ENCODE results near the gene SMCO1. TPM values are rescaled to one million over a fixed set of nuclear protein-coding genes. Genes with fewer than 3 reads are reported as not detected.

Gene SMCO1
- not detected for total RNA-seq

GRCh38 chr3:196514913-196515621 lies at the start of gene SMCO1:
SMCO1 (minus strand) TSS chr3:196515346; CDS start chr3:196515209, 137 bp downstream.

GRCh38 chr3:196503196-196504076 lies 11.7 kb downstream of the SMCO1 start, which contains the start of gene RNF168:
RNF168 (minus strand) TSS chr3:196503768; CDS start chr3:196503173, 595 bp downstream.

Small RNA genes within 50 kb of the gene (small RNA-seq; reads per million reads assigned to genes)
- gene RPS29P3: not detected

Other genes with a start within 250 kb of the SMCO1 start
- gene PCYT1A, start 227.6 kb downstream of the SMCO1 start, total RNA-seq: 35.8 TPM
- 41.8 TPM for gene DYNLT2B, start 197.1 kb downstream of the SMCO1 start, total RNA-seq
- gene TM4SF19, start 177.0 kb downstream of the SMCO1 start, total RNA-seq: not detected
- gene UBXN7, start 82.9 kb downstream of the SMCO1 start, total RNA-seq: 42.4 TPM
- 24.0 TPM for gene RNF168, start 11.6 kb downstream of the SMCO1 start, total RNA-seq
- 5.1 TPM for gene WDR53, start 53.2 kb upstream of the SMCO1 start, total RNA-seq
- gene FBXO45, start 53.3 kb upstream of the SMCO1 start, total RNA-seq: 43.4 TPM
- 0.92 TPM for gene NRROS, start 124.3 kb upstream of the SMCO1 start, total RNA-seq
- 11.8 TPM for gene CEP19, start 196.9 kb upstream of the SMCO1 start, total RNA-seq
- gene PIGX, start 197.0 kb upstream of the SMCO1 start, total RNA-seq: 52.4 TPM
- 48.2 TPM for gene PAK2, start 224.5 kb upstream of the SMCO1 start, total RNA-seq